GM18519 (cell line): ENCODE data around the gene ATXN1.

ENCODE experiments used
- ATAC-seq: cut with Tn5 transposase; IDR thresholded peaks from one replicate; pipeline ENCODE4 v1.9.1; 2021; ENCODE audit warnings: mild to moderate bottlenecking, moderate library complexity; ENCODE audit not compliant: unreplicated experiment, low FRiP score

Gene ATXN1

GRCh38 chr6:16783952-16784565 is 22.8 kb upstream of the ATXN1 start:
- ATAC-seq: no peak

GRCh38 chr6:16783509-16783908 is 22.2 kb upstream of the ATXN1 start:
- no peak for ATAC-seq

GRCh38 chr6:16782278-16782677 is 21.0 kb upstream of the ATXN1 start:
- ATAC-seq: no peak

- no peak for ATAC-seq
Measured at GRCh38 chr6:16781348-16782169, 20.3 kb upstream of the ATXN1 start.

GRCh38 chr6:16778521-16778920 is 17.3 kb upstream of the ATXN1 start:
- ATAC-seq: no peak

GRCh38 chr6:16777794-16778193 is 16.5 kb upstream of the ATXN1 start:
- no peak for ATAC-seq

GRCh38 chr6:16776394-16777017 is 15.2 kb upstream of the ATXN1 start:
- ATAC-seq: no peak

GRCh38 chr6:16774437-16774836 is 13.2 kb upstream of the ATXN1 start:
- ATAC-seq: no peak

- no peak for ATAC-seq
Measured at GRCh38 chr6:16773362-16773761, 12.1 kb upstream of the ATXN1 start.

GRCh38 chr6:16770701-16771569 is 9.7 kb upstream of the ATXN1 start:
- peak; percentile 69 for ATAC-seq

- ATAC-seq: no peak
Measured at GRCh38 chr6:16769986-16770376, 8.7 kb upstream of the ATXN1 start.

- ATAC-seq: no peak
Measured at GRCh38 chr6:16769131-16769985, 8.1 kb upstream of the ATXN1 start.

- no peak for ATAC-seq
Measured at GRCh38 chr6:16768477-16768830, 7.2 kb upstream of the ATXN1 start.

GRCh38 chr6:16767765-16768476 is 6.7 kb upstream of the ATXN1 start:
- ATAC-seq: no peak

GRCh38 chr6:16766836-16767745 is 5.8 kb upstream of the ATXN1 start:
- no peak for ATAC-seq

- ATAC-seq: no peak
Measured at GRCh38 chr6:16766043-16766536, 4.8 kb upstream of the ATXN1 start.

- ATAC-seq: no peak
Measured at GRCh38 chr6:16765235-16765634, 4.0 kb upstream of the ATXN1 start.
